Chondrocyte (in vitro differentiated cells): ENCODE data around the gene HNRNPA3. TPM values are rescaled to one million over a fixed set of nuclear protein-coding genes. Genes with fewer than 3 reads are reported as not detected.

Source experiments
- DNase-seq: peaks from one replicate; pipeline ENCODE4 v3.0.0; 2021; ENCODE audit warnings: mixed read lengths, low spot score
- H3K27ac Mint-ChIP-seq: one replicate; pipeline ENCODE4 v1.8.0; 2021; ENCODE audit warnings: mild to moderate bottlenecking, moderate library complexity, mixed read lengths; ENCODE audit not compliant: unreplicated experiment
- H3K27me3 Mint-ChIP-seq: 2 replicates; pipeline ENCODE4 v1.8.0; 2021; ENCODE audit warnings: low read depth, mixed read lengths
- H3K36me3 Mint-ChIP-seq: 2 replicates; pipeline ENCODE4 v1.8.0; 2021; ENCODE audit warnings: low read depth, mixed read lengths
- H3K4me1 Mint-ChIP-seq: 2 replicates; pipeline ENCODE4 v1.8.0; 2021; ENCODE audit warnings: low read depth, mild to moderate bottlenecking, mixed read lengths
- H3K4me3 Mint-ChIP-seq: one replicate; pipeline ENCODE4 v1.8.0; 2021; ENCODE audit warnings: mild to moderate bottlenecking, moderate library complexity, mixed read lengths; ENCODE audit not compliant: unreplicated experiment
- H3K9me3 Mint-ChIP-seq: 2 replicates; pipeline ENCODE4 v1.8.0; 2021; ENCODE audit warnings: low read depth, mixed read lengths
- CTCF ChIP-seq: fragments of 200-600 bp; sonication (generic); IDR thresholded peaks from 2 replicates; pipeline ENCODE4 v1.5.0; 2021; ENCODE audit warnings: antibody characterized with exemption, mild to moderate bottlenecking, moderate library complexity
- total RNA-seq: library from RNA; stranded (reverse); gene quantifications from 3 replicates; pipeline ENCODE4 v1.2.1, GENCODE V29; 2021

HNRNPA3 gene
- total RNA-seq, 1 donor from 2014 or later = 98.0 TPM

GRCh38 chr2:177242121-177242987 lies 29.8 kb downstream of the HNRNPA3 start:
- H3K36me3 Mint-ChIP-seq = peaks cover 1% of the 10 kb centered on the region
- TF ChIP-seq CTCF = no peak
- DNase-seq = no peak
- H3K27ac Mint-ChIP-seq = peak overlapping the region; percentile 99
- H3K27me3 Mint-ChIP-seq = no peaks in the 10 kb centered on the region
- H3K4me1 Mint-ChIP-seq = peaks cover 94% of the 10 kb centered on the region
- peak overlapping the region; percentile 46 for H3K4me3 Mint-ChIP-seq
- H3K9me3 Mint-ChIP-seq = no peaks in the 10 kb centered on the region

GRCh38 chr2:177243073-177243472 lies 30.5 kb downstream of the HNRNPA3 start:
- no peak for DNase-seq
- Mint-ChIP-seq H3K4me3 (peak overlapping the region; percentile 46), H3K9me3 (no peaks in the 10 kb centered on the region), H3K27ac (peak overlapping the region; percentile 99), H3K4me1 (peaks cover 93% of the 10 kb centered on the region), H3K27me3 (no peaks in the 10 kb centered on the region), H3K36me3 (peaks cover 1% of the 10 kb centered on the region)
- TF ChIP-seq CTCF = no peak

GRCh38 chr2:177243476-177243875 lies 30.9 kb downstream of the HNRNPA3 start:
- peaks cover 1% of the 10 kb centered on the region for H3K36me3 Mint-ChIP-seq
- DNase-seq = no peak
- no peak for TF ChIP-seq CTCF
- H3K4me1 Mint-ChIP-seq = peaks cover 89% of the 10 kb centered on the region
- peak overlapping the region; percentile 46 for H3K4me3 Mint-ChIP-seq
- no peaks in the 10 kb centered on the region for H3K27me3 Mint-ChIP-seq
- no peaks in the 10 kb centered on the region for H3K9me3 Mint-ChIP-seq
- peak overlapping the region; percentile 99 for H3K27ac Mint-ChIP-seq

- Mint-ChIP-seq H3K27me3 (no peaks in the 10 kb centered on the region), H3K4me3 (no peak overlapping the region), H3K27ac (peak overlapping the region; percentile 99), H3K36me3 (peaks cover 4% of the 10 kb centered on the region), H3K9me3 (no peaks in the 10 kb centered on the region), H3K4me1 (peaks cover 85% of the 10 kb centered on the region)
- DNase-seq = no peak
- TF ChIP-seq CTCF = no peak
Measured at GRCh38 chr2:177244244-177244771, 31.7 kb downstream of the HNRNPA3 start.

GRCh38 chr2:177245010-177245422 lies 32.4 kb downstream of the HNRNPA3 start:
- peak overlapping the region; percentile 99 for H3K27ac Mint-ChIP-seq
- no peak for DNase-seq
- peaks cover 80% of the 10 kb centered on the region for H3K4me1 Mint-ChIP-seq
- peaks cover 3% of the 10 kb centered on the region for H3K36me3 Mint-ChIP-seq
- no peaks in the 10 kb centered on the region for H3K9me3 Mint-ChIP-seq
- H3K4me3 Mint-ChIP-seq = no peak overlapping the region
- no peaks in the 10 kb centered on the region for H3K27me3 Mint-ChIP-seq
- TF ChIP-seq CTCF = no peak
